Posterior vena cava (tissue), 2 donors: ENCODE measurements around the gene SLC17A4. TPM values are rescaled to one million over a fixed set of nuclear protein-coding genes. Genes with fewer than 3 reads are reported as not detected.

ENCODE experiments used
- DNase-seq: peaks from one replicate; pipeline ENCODE4 v3.0.0-alpha.2; 2020; ENCODE audit warnings: low spot score
- intact Hi-C, 2 donors: fragments of 100-400 bp; cut with DNase I; formaldehyde crosslinking; loops; one replicate each; pipeline versions ENCODE4 v1.14.1 to v1.14.2; 2022 to 2023
- long read RNA-seq, 2 donors: library from polyadenylated mRNA; unstranded; transcript quantifications; one replicate each; pipeline ENCODE4 v2.0.0, GENCODE V29; 2020 to 2021
- total RNA-seq, 2 donors: library from RNA; stranded (reverse); fragmentation: NEBNext Ultra II Directional; extraction: Animal tissue kit (Norgen Biotek cat#: 25700); gene quantifications; one replicate each; pipeline ENCODE4 v1.2.1, GENCODE V29; 2021
- donor health status: DM: yes; HTN: yes; CAD: no.
- donor health status: DM: yes; HTN: yes; CAD: no.

Gene SLC17A4, protein sequence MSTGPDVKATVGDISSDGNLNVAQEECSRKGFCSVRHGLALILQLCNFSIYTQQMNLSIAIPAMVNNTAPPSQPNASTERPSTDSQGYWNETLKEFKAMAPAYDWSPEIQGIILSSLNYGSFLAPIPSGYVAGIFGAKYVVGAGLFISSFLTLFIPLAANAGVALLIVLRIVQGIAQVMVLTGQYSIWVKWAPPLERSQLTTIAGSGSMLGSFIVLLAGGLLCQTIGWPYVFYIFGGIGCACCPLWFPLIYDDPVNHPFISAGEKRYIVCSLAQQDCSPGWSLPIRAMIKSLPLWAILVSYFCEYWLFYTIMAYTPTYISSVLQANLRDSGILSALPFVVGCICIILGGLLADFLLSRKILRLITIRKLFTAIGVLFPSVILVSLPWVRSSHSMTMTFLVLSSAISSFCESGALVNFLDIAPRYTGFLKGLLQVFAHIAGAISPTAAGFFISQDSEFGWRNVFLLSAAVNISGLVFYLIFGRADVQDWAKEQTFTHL
- not detected for total RNA-seq
- long read RNA-seq, donor 1, result 0 reads
- long read RNA-seq, donor 2, result 0 reads

GRCh38 chr6:25754535-25754934 lies at the start of gene SLC17A4:
Gene SLC17A4, plus strand, starts transcription at chr6:25754742. Its CDS starts 7,221 bp downstream, at chr6:25761963.
- intact Hi-C loops, result no loop called here
- DNase-seq, result no peak

GRCh38 chr6:25706314-25707014 lies 48.1 kb upstream of the SLC17A4 start:
- intact Hi-C loops, result loop anchor here in 1 of 2 donors (10.0 kb wide), 1 partner anchor 188 kb away; no protein-coding TSS in a partner anchor

DNA sequence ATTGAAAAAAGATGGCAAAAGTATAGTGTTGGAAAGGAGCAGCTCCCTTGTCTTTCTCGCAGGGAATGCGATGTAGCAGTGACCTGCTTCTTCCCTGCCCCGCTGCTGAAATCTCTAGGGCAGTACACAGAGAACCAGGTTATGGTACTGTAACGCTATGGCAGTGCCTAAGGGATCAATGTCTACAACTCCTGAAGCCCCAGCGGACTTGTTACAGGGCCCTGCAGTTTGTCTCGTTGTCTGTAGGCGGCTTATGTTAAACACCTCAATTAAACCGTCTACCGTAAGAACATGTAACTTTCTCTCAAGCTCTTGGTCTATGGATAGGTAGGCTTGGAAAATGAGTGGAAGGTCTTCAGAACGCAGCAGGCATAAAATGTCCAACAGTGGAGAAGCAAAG lies 44.8 kb upstream of the SLC17A4 start:
- no peak for DNase-seq
- intact Hi-C loops, result loop anchor here in 1 of 2 donors (10.0 kb wide), 1 partner anchor 185 kb away; no protein-coding TSS in a partner anchor

More at GRCh38 chr6:25706314-25707014, 48.1 kb upstream of the SLC17A4 start:
- no peak for DNase-seq

DNA sequence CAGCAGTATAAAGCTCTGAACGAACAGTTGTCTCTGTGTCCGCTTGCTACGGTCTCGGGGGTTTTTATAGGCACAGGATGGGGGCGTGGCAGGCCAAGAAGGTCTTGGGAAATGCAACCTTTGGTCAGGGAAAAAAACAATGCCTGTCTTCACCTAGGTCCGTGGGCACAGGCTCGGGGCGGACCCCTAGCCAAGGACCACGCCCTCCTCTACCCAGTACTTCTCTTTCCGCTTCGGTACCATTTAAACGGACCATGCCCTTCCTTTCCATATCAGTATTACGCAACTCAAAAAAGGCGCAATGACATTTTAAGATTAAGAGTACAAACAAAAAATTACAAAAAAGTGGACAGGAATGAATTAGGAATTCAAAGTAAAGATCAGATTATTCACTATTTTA lies 44.3 kb upstream of the SLC17A4 start:
- intact Hi-C loops, result no loop called here
- no peak for DNase-seq

DNA sequence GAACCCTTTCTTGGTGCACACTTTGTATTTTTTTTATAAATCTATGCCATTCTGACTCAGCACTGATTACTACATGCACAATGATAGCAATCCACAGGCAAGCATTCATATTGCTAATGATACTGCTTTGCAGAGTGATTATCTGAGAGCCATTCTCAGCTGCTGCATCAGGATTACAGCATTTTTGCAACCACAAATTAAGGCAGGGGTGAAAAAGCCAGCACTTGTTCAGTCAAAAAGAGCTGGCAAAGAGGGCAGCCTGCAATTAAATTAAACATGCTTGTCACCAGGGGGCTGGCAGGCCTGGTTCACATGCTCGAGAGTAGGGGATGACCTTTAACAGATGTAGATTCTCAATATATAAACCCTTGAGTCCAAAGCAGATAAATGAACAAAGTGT lies 40.7 kb upstream of the SLC17A4 start:
- intact Hi-C loops, result no loop called here

GRCh38 chr6:25714765-25715164 lies 39.8 kb upstream of the SLC17A4 start:
- intact Hi-C loops, result no loop called here
- DNase-seq, result no peak

More for the DNA sequence above, 40.7 kb upstream of the SLC17A4 start:
- DNase-seq, result no peak

- intact Hi-C loops, result no loop called here
Observed at GRCh38 chr6:25715794-25716193, 38.7 kb upstream of the SLC17A4 start.

GRCh38 chr6:25717866-25718740 lies 36.4 kb upstream of the SLC17A4 start:
- no peak for DNase-seq
- intact Hi-C loops, result no loop called here

More at GRCh38 chr6:25715794-25716193, 38.7 kb upstream of the SLC17A4 start:
- no peak for DNase-seq

DNA sequence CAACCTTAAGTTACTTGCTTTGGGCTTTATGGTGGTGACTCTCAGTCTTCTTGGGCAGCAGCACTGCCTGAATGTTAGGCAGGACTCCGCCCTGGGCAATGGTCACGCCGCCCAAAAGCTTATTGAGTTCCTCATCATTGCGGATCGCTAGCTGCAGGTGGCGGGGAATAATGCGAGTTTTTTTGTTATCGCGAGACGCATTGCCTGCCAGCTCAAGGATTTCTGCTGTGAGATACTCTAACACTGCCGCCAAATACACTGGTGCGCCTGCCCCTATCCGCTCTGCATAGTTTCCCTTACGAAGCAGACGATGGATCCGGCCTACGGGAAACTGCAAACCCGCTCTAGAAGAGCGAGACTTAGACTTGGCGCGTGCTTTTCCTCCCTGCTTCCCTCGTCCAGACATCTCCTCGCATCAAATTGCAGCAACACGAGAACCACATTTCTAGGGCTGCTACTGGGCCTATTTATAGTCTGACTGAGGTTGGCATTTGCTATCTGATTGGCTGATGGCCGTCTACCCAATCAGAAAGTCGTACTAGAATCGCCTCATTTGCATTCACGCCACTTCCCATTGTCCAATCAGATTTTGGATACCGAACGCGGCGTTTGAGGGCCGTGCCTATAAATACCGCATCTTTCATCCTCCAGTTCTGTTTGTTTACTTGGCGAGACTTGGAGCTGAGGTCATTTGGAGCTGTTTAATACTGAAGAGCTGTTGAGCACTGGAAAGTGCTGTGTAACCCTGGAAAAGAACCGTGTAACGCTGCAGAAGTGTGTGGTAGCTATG lies 28.2 kb upstream of the SLC17A4 start:
- intact Hi-C loops, result no loop called here
- no peak for DNase-seq

- no peak for DNase-seq
- intact Hi-C loops, result no loop called here
Observed at GRCh38 chr6:25727028-25727427, 27.5 kb upstream of the SLC17A4 start.

DNA sequence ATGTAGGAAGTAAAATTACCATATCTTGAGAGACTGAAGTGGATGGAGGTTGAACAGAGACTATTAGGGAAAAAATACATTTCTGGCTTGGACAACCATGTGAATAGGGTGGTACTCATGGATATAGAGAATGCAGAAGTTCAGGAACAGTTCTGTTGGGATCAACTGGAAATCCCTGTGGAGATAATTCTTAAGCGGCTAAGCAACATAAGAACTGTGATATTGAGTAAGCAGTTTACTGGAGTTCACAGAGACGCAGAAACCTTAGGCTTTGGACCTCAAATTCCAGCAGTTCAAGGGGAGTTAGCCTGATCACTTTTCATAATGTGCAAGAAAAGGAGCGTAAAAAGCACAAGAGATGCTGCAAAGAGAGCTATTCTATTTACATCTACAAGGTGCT lies 23.6 kb upstream of the SLC17A4 start:
- intact Hi-C loops, result no loop called here
- DNase-seq, result no peak

DNA sequence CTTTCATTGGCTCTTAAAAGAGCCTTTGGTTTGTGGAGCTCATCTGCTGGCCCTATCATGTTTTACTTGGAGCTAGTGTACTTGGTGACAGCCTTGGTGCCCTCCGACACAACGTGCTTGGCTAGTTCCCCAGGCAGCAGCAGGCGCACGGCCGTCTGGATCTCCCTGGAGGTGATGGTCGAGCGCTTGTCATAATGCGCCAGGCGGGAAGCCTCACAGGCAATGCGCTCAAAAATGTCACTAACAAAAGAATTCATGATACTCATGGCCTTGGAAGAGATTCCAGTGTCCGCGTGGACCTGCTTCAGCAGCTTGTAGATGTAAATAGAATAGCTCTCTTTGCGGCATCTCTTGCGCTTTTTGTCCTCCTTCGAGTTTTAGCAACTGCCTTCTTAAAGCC lies 22.8 kb upstream of the SLC17A4 start:
- DNase-seq, result no peak

GRCh38 chr6:25732468-25733198 lies 21.9 kb upstream of the SLC17A4 start:
- DNase-seq, result no peak
- intact Hi-C loops, result no loop called here

More for the DNA sequence above, 22.8 kb upstream of the SLC17A4 start:
- intact Hi-C loops, result no loop called here

- intact Hi-C loops, result no loop called here
- no peak for DNase-seq
Observed at GRCh38 chr6:25735261-25735660, 19.3 kb upstream of the SLC17A4 start.

DNA sequence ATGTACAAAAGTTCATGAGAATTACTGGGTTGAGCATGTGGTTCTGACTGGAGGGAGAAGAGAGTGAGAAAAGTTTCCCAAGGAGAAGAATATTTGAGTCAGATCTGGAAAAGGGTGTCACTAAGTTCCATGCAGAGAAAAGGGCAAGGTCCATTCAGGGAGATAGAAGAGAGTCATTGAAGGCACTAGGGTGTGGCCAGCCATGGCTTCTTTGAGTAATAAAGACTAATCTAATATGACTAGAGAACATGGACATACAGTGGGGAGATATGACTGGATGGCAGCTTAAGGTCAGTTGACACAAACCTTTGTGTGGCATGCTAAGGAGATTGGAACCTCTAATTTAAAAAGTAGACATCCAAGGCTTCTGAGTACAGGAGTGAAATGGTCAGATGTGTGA lies 10.7 kb upstream of the SLC17A4 start:
- intact Hi-C loops, result no loop called here
- no peak for DNase-seq

DNA sequence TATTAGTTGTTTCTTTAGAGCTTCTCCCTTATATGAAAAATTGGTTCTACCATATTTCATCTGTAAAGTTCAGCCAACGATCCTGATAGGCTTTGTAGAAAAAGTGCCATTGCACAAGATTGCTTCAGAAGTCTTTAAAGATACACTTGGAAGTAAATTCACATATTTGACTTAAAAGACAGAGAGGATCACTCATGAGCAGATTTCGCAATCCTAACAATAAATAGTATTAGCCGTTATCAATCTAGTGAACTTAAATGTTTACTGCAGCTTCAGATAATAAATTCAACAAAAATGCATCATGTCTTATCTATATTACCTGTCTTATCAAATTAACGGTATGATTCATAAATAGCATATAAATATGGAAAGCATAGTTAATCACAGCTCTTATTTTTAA lies 8.7 kb upstream of the SLC17A4 start:
- no peak for DNase-seq
- intact Hi-C loops, result no loop called here

DNA sequence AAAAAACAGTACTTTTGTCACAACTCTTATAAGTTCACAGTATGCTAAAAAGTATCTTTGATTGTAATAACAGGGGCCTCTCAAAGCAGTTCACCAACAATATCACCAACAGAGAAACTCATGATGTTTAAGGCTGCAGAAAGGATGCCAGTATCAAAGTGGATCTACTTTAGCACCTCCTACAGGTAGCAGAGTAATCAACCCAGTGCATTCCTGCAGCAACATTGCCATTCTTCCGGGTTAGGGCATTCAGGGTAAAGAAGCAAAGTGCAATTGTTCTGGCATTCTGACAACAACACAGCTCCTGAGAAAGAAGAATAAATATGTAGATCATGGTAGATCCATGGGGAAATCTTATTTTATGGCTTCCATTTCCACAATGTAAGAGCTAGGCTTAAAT lies 7.6 kb upstream of the SLC17A4 start:
- no peak for DNase-seq

DNA sequence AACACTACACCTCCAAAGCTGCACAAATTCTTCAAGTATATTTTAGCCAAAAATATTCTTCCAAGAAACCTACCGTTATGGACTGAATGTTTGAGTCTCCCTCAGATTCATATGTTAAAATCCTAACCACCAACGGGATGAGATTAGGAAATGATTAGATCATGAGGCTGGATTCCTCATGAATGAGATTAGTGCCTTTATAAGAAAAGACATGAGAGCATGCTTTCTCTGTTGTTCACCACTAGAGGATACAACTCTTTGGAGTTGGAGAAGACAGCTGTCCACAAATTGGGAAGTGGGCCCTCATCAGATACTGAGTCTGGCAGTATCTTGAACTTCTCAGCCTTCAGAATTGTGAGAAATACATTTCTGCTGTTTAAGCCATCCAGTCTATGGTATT lies 7.1 kb upstream of the SLC17A4 start:
- intact Hi-C loops, result no loop called here
- no peak for DNase-seq

More for the DNA sequence above, 7.6 kb upstream of the SLC17A4 start:
- intact Hi-C loops, result no loop called here
